Loucy (cell line): ENCODE measurements around the gene LAMB4.

Source experiments
- H2AFZ ChIP-seq: fragments of 200-600 bp; sonication (generic); 2 replicates; pipeline ENCODE4 v1.6.0; 2016; ENCODE audit warnings: antibody characterized with exemption, mild to moderate bottlenecking, low read length, moderate library complexity
- H3F3A ChIP-seq: fragments of 200-600 bp; 2 replicates; pipeline ENCODE4 v1.6.0; 2016; ENCODE audit warnings: antibody characterized with exemption, low read depth, mild to moderate bottlenecking
- H3K27me3 ChIP-seq: fragments of 200-600 bp; sonication (generic); 2 replicates; pipeline ENCODE4 v1.6.1; 2014; ENCODE audit warnings: low read length, mild to moderate bottlenecking; ENCODE audit not compliant: insufficient read depth, poor library complexity, severe bottlenecking
- H3K36me3 ChIP-seq: fragments of 200-600 bp; sonication (generic); 2 replicates; pipeline ENCODE4 v1.6.1; 2016; ENCODE audit warnings: low read length; ENCODE audit not compliant: insufficient read depth
- H3K4me1 ChIP-seq: fragments of 200-600 bp; sonication (generic); 2 replicates; pipeline ENCODE4 v1.5.1; 2014; ENCODE audit warnings: low read length, mild to moderate bottlenecking; ENCODE audit not compliant: insufficient read depth, poor library complexity, severe bottlenecking
- H3K4me2 ChIP-seq: fragments of 200-600 bp; sonication (generic); 2 replicates; pipeline ENCODE4 v1.6.0; 2014; ENCODE audit warnings: antibody characterized with exemption, low read length, low read depth, mild to moderate bottlenecking; ENCODE audit not compliant: poor library complexity, severe bottlenecking
- H3K4me3 ChIP-seq: fragments of 200-600 bp; sonication (generic); 2 replicates; pipeline ENCODE4 v1.5.1; 2014; ENCODE audit warnings: low read length, mild to moderate bottlenecking, mixed read lengths; ENCODE audit not compliant: poor library complexity, severe bottlenecking
- H3K79me2 ChIP-seq: fragments of 200-600 bp; sonication (generic); 2 replicates; pipeline ENCODE4 v1.6.1; 2014; ENCODE audit warnings: low read length; ENCODE audit not compliant: insufficient read depth
- H3K9ac ChIP-seq: fragments of 200-600 bp; sonication (generic); 2 replicates; pipeline ENCODE4 v1.6.0; 2014; ENCODE audit warnings: mild to moderate bottlenecking, low read depth, low read length, moderate library complexity; ENCODE audit not compliant: poor library complexity, severe bottlenecking
- H3K9me2 ChIP-seq: fragments of 200-600 bp; sonication (generic); replicated peaks from 2 replicates; pipeline ENCODE4 v1.6.1; 2016; ENCODE audit warnings: low read depth, low read length, mixed read lengths
- H3K9me3 ChIP-seq: fragments of 200-600 bp; sonication (generic); 2 replicates; pipeline ENCODE4 v1.6.1; 2014; ENCODE audit warnings: mild to moderate bottlenecking, antibody characterized with exemption, low read length, low read depth; ENCODE audit not compliant: insufficient read depth
- H4K20me1 ChIP-seq: fragments of 200-600 bp; sonication (generic); 2 replicates; pipeline ENCODE4 v1.6.0; 2014; ENCODE audit warnings: antibody characterized with exemption, low read length, mild to moderate bottlenecking; ENCODE audit not compliant: insufficient read depth, poor library complexity, severe bottlenecking
- CTCF ChIP-seq: fragments of 200-600 bp; sonication (generic); conservative IDR thresholded peaks from 2 replicates; pipeline ENCODE4 v1.5.1; 2014; ENCODE audit warnings: mild to moderate bottlenecking, antibody characterized with exemption, low read length
- EZH2phosphoT487 ChIP-seq: fragments of 200-600 bp; IDR thresholded peaks from 2 replicates; pipeline ENCODE4 v1.6.1; 2018; ENCODE audit warnings: antibody characterized with exemption, mild to moderate bottlenecking, moderate library complexity, borderline replicate concordance

LAMB4 gene

DNA sequence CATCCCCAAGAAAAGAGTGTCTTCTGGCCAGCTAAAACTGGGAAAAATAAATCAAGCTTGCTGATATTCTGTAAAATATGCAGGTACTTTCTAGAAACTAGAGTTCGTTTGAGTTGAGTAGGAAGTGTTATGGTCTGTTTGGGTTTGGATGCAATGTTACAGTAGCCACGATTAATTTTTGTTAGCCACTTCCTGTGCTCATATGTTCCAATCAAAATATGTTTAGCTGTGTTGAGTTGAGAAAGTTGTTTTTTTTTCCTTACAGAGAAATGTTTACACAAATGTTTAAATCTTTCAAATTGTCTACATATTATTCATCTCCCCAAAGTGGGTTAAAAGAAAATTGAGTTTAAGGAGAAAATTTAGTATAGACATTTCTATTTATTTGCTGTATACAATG is 115.9 kb downstream of the LAMB4 start:
- no peaks in the 10 kb centered on the region for H3K79me2 ChIP-seq
- no peaks in the 10 kb centered on the region for H3F3A ChIP-seq
- H3K9me2 ChIP-seq = no peaks in the 10 kb centered on the region
- H3K27me3 ChIP-seq = no peaks in the 10 kb centered on the region
- no peaks in the 10 kb centered on the region for H3K36me3 ChIP-seq
- H3K9me3 ChIP-seq = no peaks in the 10 kb centered on the region
- no peak overlapping the region for H3K4me3 ChIP-seq
- no peaks in the 10 kb centered on the region for H3K4me1 ChIP-seq
- no peak overlapping the region for H3K9ac ChIP-seq
- H2AFZ ChIP-seq = no peak overlapping the region
- H3K4me2 ChIP-seq = no peak overlapping the region
- no peak for TF ChIP-seq CTCF
- no peak for TF ChIP-seq EZH2phosphoT487
- no peaks in the 10 kb centered on the region for H4K20me1 ChIP-seq

- H3K4me2 ChIP-seq = no peak overlapping the region
- H3K9me3 ChIP-seq = no peaks in the 10 kb centered on the region
- no peaks in the 10 kb centered on the region for H3K36me3 ChIP-seq
- no peaks in the 10 kb centered on the region for H3K27me3 ChIP-seq
- H3K9ac ChIP-seq = no peak overlapping the region
- H3K4me3 ChIP-seq = no peak overlapping the region
- H3K79me2 ChIP-seq = no peaks in the 10 kb centered on the region
- H3K4me1 ChIP-seq = no peaks in the 10 kb centered on the region
- H2AFZ ChIP-seq = no peak overlapping the region
- no peaks in the 10 kb centered on the region for H3K9me2 ChIP-seq
- H4K20me1 ChIP-seq = no peaks in the 10 kb centered on the region
- TF ChIP-seq CTCF = no peak
- H3F3A ChIP-seq = no peaks in the 10 kb centered on the region
Measured at GRCh38 chr7:108012499-108013430, 117.4 kb downstream of the LAMB4 start.

DNA sequence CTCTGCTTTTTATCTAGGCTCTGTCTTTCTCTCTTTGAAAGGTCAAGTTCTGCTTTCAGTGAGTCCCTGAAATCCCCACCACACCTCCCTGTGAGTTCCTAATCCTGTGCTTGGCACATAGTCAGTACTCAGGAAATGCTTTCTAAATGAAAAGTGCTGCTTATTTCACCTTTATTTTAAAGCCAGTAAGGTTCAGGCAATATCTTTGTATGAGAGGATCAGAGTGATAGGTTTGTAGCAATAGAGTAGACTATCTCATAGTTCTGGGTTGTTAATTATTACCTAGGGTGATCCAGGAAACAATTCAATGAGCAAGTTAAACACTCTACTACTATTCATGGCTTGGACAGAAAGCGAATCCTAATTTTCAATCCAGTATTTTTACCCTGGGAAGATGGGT is 119.8 kb downstream of the LAMB4 start:
- H3K4me3 ChIP-seq = no peak overlapping the region

More for the DNA sequence above, 119.8 kb downstream of the LAMB4 start:
- Histone ChIP-seq H2AFZ (no peak overlapping the region), H3K9me2 (no peaks in the 10 kb centered on the region), H3K9me3 (no peaks in the 10 kb centered on the region), H3K4me2 (no peak overlapping the region), H3K27me3 (no peaks in the 10 kb centered on the region), H4K20me1 (no peaks in the 10 kb centered on the region), H3K79me2 (no peaks in the 10 kb centered on the region), H3F3A (no peaks in the 10 kb centered on the region), H3K36me3 (no peaks in the 10 kb centered on the region), H3K9ac (no peak overlapping the region), H3K4me1 (no peaks in the 10 kb centered on the region)
- no peak for TF ChIP-seq EZH2phosphoT487
- no peak for TF ChIP-seq CTCF
